H1 (cell line): ENCODE measurements around the gene DCBLD1. TPM values are rescaled to one million over a fixed set of nuclear protein-coding genes. Genes with fewer than 3 reads are reported as not detected.

Experiments used
- CTCF ChIA-PET: fragments of 300-600 bp; sonication (Branson Sonifier 250); formaldehyde crosslinking; loops from one replicate; lab custom pipeline; 2021; ENCODE audit not compliant: partially characterized antibody; lab: Charles Lee
- POLR2A ChIA-PET: fragments of 300-600 bp; sonication (Branson Sonifier 250); formaldehyde crosslinking; loops from one replicate; lab custom pipeline; 2021; ENCODE audit warnings: inconsistent platforms; ENCODE audit not compliant: partially characterized antibody; lab: Charles Lee
- DNase-seq, 2 experiments: peaks; one replicate each; pipeline versions ENCODE4 v3.0.0 to v3.0.0-alpha.2; 2010 to 2022; ENCODE audit warnings: low spot score in 2 of 2, low read depth in 1 of 2, mixed read lengths in 1 of 2
- FAIRE-seq: peaks from 2 replicates; lab custom pipeline; 2011; peaks lifted over from hg19 to GRCh38; lab: Jason Lieb, UNC
- H2AFZ ChIP-seq: 2 replicates; pipeline ENCODE4 v1.8.1; 2012; ENCODE audit warnings: low read length, inconsistent platforms
- H2AK5ac ChIP-seq: 2 replicates; pipeline ENCODE4 v1.6.1; 2013; ENCODE audit warnings: low read depth, low read length
- H2BK120ac ChIP-seq: replicated peaks from 2 replicates; pipeline ENCODE3; 2013; ENCODE audit warnings: low read depth, low read length, inconsistent platforms
- H2BK12ac ChIP-seq: 2 replicates; pipeline ENCODE4 v1.6.1; 2013; ENCODE audit warnings: low read depth, low read length
- H2BK15ac ChIP-seq: 2 replicates; pipeline ENCODE4 v1.6.1; 2013; ENCODE audit warnings: low read length
- H2BK20ac ChIP-seq: 2 replicates; pipeline ENCODE4 v1.6.1; 2013; ENCODE audit warnings: low read length
- H2BK5ac ChIP-seq: 2 replicates; pipeline ENCODE4 v1.6.1; 2013; ENCODE audit warnings: low read depth, low read length
- H3K14ac ChIP-seq: 2 replicates; pipeline ENCODE4 v1.6.1; 2013; ENCODE audit warnings: inconsistent platforms; ENCODE audit not compliant: insufficient read length
- H3K18ac ChIP-seq: 2 replicates; pipeline ENCODE4 v1.6.1; 2013; ENCODE audit warnings: low read length; ENCODE audit errors: extremely low read depth
- H3K23ac ChIP-seq: 2 replicates; pipeline ENCODE4 v1.6.1; 2013; ENCODE audit warnings: inconsistent platforms; ENCODE audit not compliant: insufficient read length
- H3K23me2 ChIP-seq: 2 replicates; pipeline ENCODE4 v1.6.1; 2013; ENCODE audit warnings: low read depth, low read length
- H3K27ac ChIP-seq: 2 replicates; pipeline ENCODE4 v1.6.1; 2011; ENCODE audit warnings: low read depth, low read length, inconsistent platforms
- H3K27me3 ChIP-seq, 4 experiments: replicated peaks in 1 of 4; 1 replicate in 1 of 4; 2 replicates in 3 of 4; pipeline versions ENCODE4 v1.6.1 to v1.8.1; 2011 to 2013; ENCODE audit warnings: low read length in 3 of 4, mild to moderate bottlenecking in 3 of 4, inconsistent platforms in 2 of 4, mixed read lengths in 2 of 4, moderate library complexity in 1 of 4; ENCODE audit not compliant: control insufficient read depth in 3 of 4, insufficient read depth in 3 of 4; ENCODE audit errors: extremely low read depth in 1 of 4
- H3K36me3 ChIP-seq, 4 experiments: 2 replicates each; pipeline versions ENCODE4 v1.6.1 to v1.8.1; 2011 to 2013; ENCODE audit warnings: mild to moderate bottlenecking in 4 of 4, low read length in 3 of 4, moderate library complexity in 2 of 4, control low read depth in 1 of 4, inconsistent platforms in 1 of 4; ENCODE audit not compliant: insufficient read depth in 4 of 4, control insufficient read depth in 2 of 4
- H3K4ac ChIP-seq: replicated peaks from 2 replicates; pipeline ENCODE3; 2013; ENCODE audit warnings: low read length, low read depth, mixed read lengths, inconsistent platforms; ENCODE audit not compliant: insufficient read length
- H3K4me1 ChIP-seq, 4 experiments: replicated peaks in 1 of 4; 1 replicate in 1 of 4; 2 replicates in 3 of 4; pipeline versions ENCODE4 v1.6.1 to v1.8.1; 2011 to 2013; ENCODE audit warnings: low read length in 3 of 4, inconsistent platforms in 2 of 4, mixed read lengths in 1 of 4; ENCODE audit not compliant: insufficient read depth in 4 of 4, control insufficient read depth in 3 of 4
- H3K4me2 ChIP-seq, 2 experiments: 2 replicates each; pipeline versions ENCODE4 v1.6.1 to v1.8.1; 2011 to 2013; ENCODE audit warnings: low read depth in 2 of 2, low read length in 2 of 2, control low read depth in 1 of 2, inconsistent platforms in 1 of 2, mild to moderate bottlenecking in 1 of 2; ENCODE audit not compliant: insufficient read depth in 1 of 2
- H3K4me3 ChIP-seq, 4 experiments: fragments of 200-600, 300-600 bp in 1 of 4; sonication (generic), shearing (Covaris generic), sonication (Bioruptor Twin) in 1 of 4; 2 replicates each; pipeline versions ENCODE4 v1.5.1 to v1.8.1; 2011 to 2016; ENCODE audit warnings: low read length in 4 of 4, low read depth in 3 of 4, control low read depth in 2 of 4, inconsistent platforms in 2 of 4, mild to moderate bottlenecking in 2 of 4, mixed read lengths in 1 of 4, moderate library complexity in 1 of 4; ENCODE audit not compliant: insufficient read depth in 2 of 4; ENCODE audit errors: extremely low read depth in 1 of 4
- H3K56ac ChIP-seq: replicated peaks from 2 replicates; pipeline ENCODE3; 2013; ENCODE audit warnings: low read depth, mild to moderate bottlenecking, mixed read lengths, low read length, inconsistent platforms; ENCODE audit not compliant: insufficient read length
- H3K79me1 ChIP-seq: 2 replicates; pipeline ENCODE4 v1.6.1; 2013; ENCODE audit warnings: low read depth, low read length, control low read depth
- H3K79me2 ChIP-seq, 2 experiments: 2 replicates each; pipeline versions ENCODE4 v1.6.1 to v1.8.1; 2012 to 2013; ENCODE audit warnings: low read length in 2 of 2, mild to moderate bottlenecking in 2 of 2, inconsistent platforms in 1 of 2; ENCODE audit not compliant: insufficient read depth in 2 of 2, control insufficient read depth in 1 of 2
- H3K9ac ChIP-seq, 4 experiments: replicated peaks in 1 of 4; 1 replicate in 1 of 4; 2 replicates in 3 of 4; pipeline versions ENCODE4 v1.6.1 to v1.8.1; 2011 to 2013; ENCODE audit warnings: low read depth in 3 of 4, low read length in 3 of 4, control low read depth in 2 of 4, mild to moderate bottlenecking in 2 of 4, moderate library complexity in 2 of 4, inconsistent platforms in 1 of 4; ENCODE audit errors: extremely low read depth in 1 of 4
- H3K9me3 ChIP-seq, 2 experiments: 2 replicates each; pipeline versions ENCODE4 v1.6.1 to v1.8.1; 2012 to 2013; ENCODE audit warnings: mild to moderate bottlenecking in 2 of 2, moderate library complexity in 2 of 2, control low read depth in 1 of 2, inconsistent platforms in 1 of 2, low read depth in 1 of 2, low read length in 1 of 2, mixed read lengths in 1 of 2; ENCODE audit not compliant: insufficient read depth in 2 of 2
- H4K20me1 ChIP-seq, 2 experiments: replicated peaks in 1 of 2; 2 replicates each; pipeline versions ENCODE3 to v1.8.1; 2011 to 2013; ENCODE audit warnings: inconsistent platforms in 2 of 2, low read length in 2 of 2, mild to moderate bottlenecking in 1 of 2; ENCODE audit not compliant: insufficient read depth in 2 of 2, control insufficient read depth in 1 of 2
- H4K5ac ChIP-seq: 2 replicates; pipeline ENCODE4 v1.6.1; 2013; ENCODE audit warnings: low read length, low read depth, mixed read lengths, inconsistent platforms; ENCODE audit not compliant: insufficient read length
- H4K8ac ChIP-seq: 2 replicates; pipeline ENCODE4 v1.8.0; 2013; ENCODE audit warnings: mild to moderate bottlenecking, moderate library complexity, low read length, inconsistent platforms; ENCODE audit not compliant: insufficient read depth; ENCODE audit errors: extremely low read depth
- H4K91ac ChIP-seq: replicated peaks from 2 replicates; pipeline ENCODE3; 2013; ENCODE audit warnings: low read length, mixed read lengths, inconsistent platforms; ENCODE audit not compliant: insufficient read length
- BRCA1 ChIP-seq: IDR thresholded peaks from 2 replicates; pipeline ENCODE4 v1.6.1; 2012; ENCODE audit warnings: low read depth, low read length, improper control_type of control experiment
- CBX5 ChIP-seq: fragments of 300-800, 300-1000 bp; sonication (generic); IDR thresholded peaks from 2 replicates; pipeline ENCODE4 v1.7.1; 2016; ENCODE audit warnings: antibody characterized with exemption, low read length, low read depth
- CEBPB ChIP-seq: IDR thresholded peaks from 2 replicates; pipeline ENCODE4 v1.6.1; 2012; ENCODE audit warnings: low read depth, low read length
- CHD1 ChIP-seq: IDR thresholded peaks from 2 replicates; pipeline ENCODE4 v1.6.1; 2012; ENCODE audit warnings: low read depth, low read length, improper control_type of control experiment
- CREB1 ChIP-seq: IDR thresholded peaks from 2 replicates; pipeline ENCODE4 v1.6.1; 2012; ENCODE audit warnings: inconsistent platforms
- EZH2 ChIP-seq: fragments of 200-600 bp; sonication (generic); IDR thresholded peaks from 2 replicates; pipeline ENCODE4 v1.7.1; 2012; ENCODE audit warnings: low read depth, mild to moderate bottlenecking, moderate library complexity, low read length, inconsistent platforms; ENCODE audit not compliant: severe bottlenecking
- HDAC2 ChIP-seq, 2 experiments: fragments of 300-600 bp in 1 of 2; sonication (generic) in 1 of 2; IDR thresholded peaks; 2 replicates each; pipeline ENCODE4 v1.6.1; 2011 to 2012; ENCODE audit warnings: low read depth in 2 of 2, low read length in 2 of 2, mild to moderate bottlenecking in 2 of 2, moderate library complexity in 2 of 2, borderline replicate concordance in 1 of 2, inconsistent platforms in 1 of 2
- JUN ChIP-seq: IDR thresholded peaks from 2 replicates; pipeline ENCODE4 v1.6.1; 2011; ENCODE audit warnings: low read depth, mild to moderate bottlenecking, improper control_type of control experiment, low read length
- KDM5A ChIP-seq: fragments of 200-600 bp; IDR thresholded peaks from 2 replicates; pipeline ENCODE4 v1.7.1; 2012; ENCODE audit warnings: mild to moderate bottlenecking, low read length, inconsistent platforms, mixed read lengths
- SUZ12 ChIP-seq: fragments of 200-600 bp; sonication (generic); IDR thresholded peaks from 2 replicates; pipeline ENCODE4 v1.6.1; 2012; ENCODE audit warnings: mild to moderate bottlenecking, inconsistent platforms, low read length, moderate library complexity, mixed read lengths
- WGBS, 2 experiments: shearing (Covaris generic) in 1 of 2; methylation state at CpG; one replicate each; pipeline versions ENCODE4 v1.1.6 to v1.1.7; 2013 to 2015; ENCODE audit warnings: low lambda C conversion rate in 2 of 2, mixed read lengths in 2 of 2, inconsistent platforms in 1 of 2, low coverage in 1 of 2, missing lambda C conversion rate in 1 of 2; ENCODE audit not compliant: insufficient replicate concordance in 2 of 2, insufficient coverage in 1 of 2, insufficient read length in 1 of 2; ENCODE audit errors: extremely low coverage in 1 of 2, missing lambda C conversion rate in 1 of 2; 5-methylcytosine and 5-hydroxymethylcytosine counted together
- polyA plus RNA-seq, 7 experiments: library from polyadenylated mRNA; depleted of rRNA in 3 of 7; stranded (reverse) in 5 of 7; unstranded in 2 of 7; fragments of >200 nt in 5 of 7; fragments of 200-250 nt in 2 of 7; gene quantifications; 1 replicate in 5 of 7; 2 replicates in 1 of 7; 4 replicates in 1 of 7; pipeline versions ENCODE4 v1.2.1 to v1.2.3, GENCODE V29; 2011 to 2013; ENCODE audit warnings: missing spikeins in 2 of 7, mixed read lengths in 2 of 7
- total RNA-seq: library from RNA; stranded (reverse); fragmentation: NEBNext Ultra II Directional; extraction: Animal tissue kit (Norgen Biotek cat#: 25700); gene quantifications from 2 replicates; pipeline ENCODE4 v1.2.1, GENCODE V29; 2021
- TF ChIP-seq, protein P1 (sequence below): IDR thresholded peaks from 2 replicates; pipeline ENCODE4 v1.6.1; 2012; ENCODE audit warnings: inconsistent platforms
- TF ChIP-seq, protein P2 (sequence below): IDR thresholded peaks from 2 replicates; pipeline ENCODE4 v1.6.1; 2012; ENCODE audit warnings: low read length, inconsistent platforms

The DCBLD1 gene
- total and polyA plus RNA-seq, 2 of the 8 experiments (the other 6 are each of a cell fraction or from before 2014, with no cell fraction given) = 3.9 to 11.2 TPM

DNA sequence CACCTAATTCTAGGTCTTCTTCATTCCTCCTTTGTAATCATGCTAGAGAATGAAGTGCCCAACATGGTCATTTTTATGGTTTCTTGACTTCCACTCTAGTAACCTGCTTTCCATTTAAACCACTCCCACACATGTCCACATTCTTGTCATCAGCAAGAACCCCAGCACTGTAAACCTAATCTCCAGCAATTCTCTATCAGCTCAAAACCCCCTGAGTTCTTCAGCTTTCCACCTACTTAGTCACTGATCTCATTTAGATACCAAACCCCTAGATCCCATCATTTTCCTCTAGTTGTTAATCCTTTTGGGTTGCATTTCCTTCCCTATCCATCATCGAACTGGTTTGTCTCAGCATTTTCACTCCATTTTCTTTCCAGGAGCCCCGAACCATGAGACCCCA, 70.1 kb downstream of the DCBLD1 start:
- H3K14ac ChIP-seq = no peak overlapping the region
- no peak overlapping the region for H2AFZ ChIP-seq
- no peak overlapping the region for H3K4me2 ChIP-seq
- no peaks in the 10 kb centered on the region for H3K27me3 ChIP-seq
- ChIA-PET POLR2A (no interaction called here), CTCF (interaction anchor here (1.0 to 6.4 kb wide), 6 partner anchors 17 to 207 kb away, joined by 3 to 58 read pairs (median 7); partner anchors contain the start of gene DCBLD1)
- H2BK5ac ChIP-seq = no peak overlapping the region
- H3K9ac ChIP-seq = no peak overlapping the region
- no peaks in the 10 kb centered on the region for H3K79me1 ChIP-seq
- no peak overlapping the region for H3K4ac ChIP-seq
- H3K4me1 ChIP-seq = peaks cover 0 to 6% (median 3%) of the 10 kb centered on the region in 4 experiments; a peak in 5 of 7 replicates
- no peak overlapping the region for H2BK15ac ChIP-seq
- no peak overlapping the region for H3K4me3 ChIP-seq
- no peak overlapping the region for H2BK20ac ChIP-seq
- H2BK120ac ChIP-seq = no peak overlapping the region
- 87% methylated on average over 2 of the region's 2 CpGs; no CpG with 5 or more reads in 1 of the 2 experiments for WGBS, 2 experiments
- H3K79me2 ChIP-seq = no peaks in the 10 kb centered on the region
- no peaks in the 10 kb centered on the region for H3K23me2 ChIP-seq
- no peak overlapping the region for H2AK5ac ChIP-seq
- H4K91ac ChIP-seq = no peak overlapping the region
- FAIRE-seq = no peak
- no peak overlapping the region for H4K8ac ChIP-seq
- no peaks in the 10 kb centered on the region for H3K36me3 ChIP-seq
- H4K20me1 ChIP-seq = peaks cover 0 to 2% of the 10 kb centered on the region in 2 experiments
- no peak overlapping the region for H2BK12ac ChIP-seq
- H3K23ac ChIP-seq = no peak overlapping the region
- no peak overlapping the region for H3K27ac ChIP-seq
- H4K5ac ChIP-seq = no peak overlapping the region
- no peak overlapping the region for H3K56ac ChIP-seq
- DNase-seq = no peak
- no peak overlapping the region for H3K18ac ChIP-seq
- H3K9me3 ChIP-seq = no peaks in the 10 kb centered on the region
- no peak for TF ChIP-seq CREB1
- TF ChIP-seq, protein P1, sequence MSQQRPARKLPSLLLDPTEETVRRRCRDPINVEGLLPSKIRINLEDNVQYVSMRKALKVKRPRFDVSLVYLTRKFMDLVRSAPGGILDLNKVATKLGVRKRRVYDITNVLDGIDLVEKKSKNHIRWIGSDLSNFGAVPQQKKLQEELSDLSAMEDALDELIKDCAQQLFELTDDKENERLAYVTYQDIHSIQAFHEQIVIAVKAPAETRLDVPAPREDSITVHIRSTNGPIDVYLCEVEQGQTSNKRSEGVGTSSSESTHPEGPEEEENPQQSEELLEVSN = no peak
- no peak for TF ChIP-seq KDM5A
- no peak for TF ChIP-seq CBX5
- TF ChIP-seq HDAC2 (IDR thresholded peaks at IDR 0.05; ENCODE audit: borderline replicate concordance in 1 of 2, low read depth in 2 of 2, low read length in 2 of 2) = no peak
- no peak for TF ChIP-seq SUZ12
- TF ChIP-seq EZH2 = no peak
- TF ChIP-seq BRCA1 = no peak
- no peak for TF ChIP-seq CHD1
- TF ChIP-seq CEBPB = no peak
- no peak for TF ChIP-seq JUN
- TF ChIP-seq, protein P2, sequence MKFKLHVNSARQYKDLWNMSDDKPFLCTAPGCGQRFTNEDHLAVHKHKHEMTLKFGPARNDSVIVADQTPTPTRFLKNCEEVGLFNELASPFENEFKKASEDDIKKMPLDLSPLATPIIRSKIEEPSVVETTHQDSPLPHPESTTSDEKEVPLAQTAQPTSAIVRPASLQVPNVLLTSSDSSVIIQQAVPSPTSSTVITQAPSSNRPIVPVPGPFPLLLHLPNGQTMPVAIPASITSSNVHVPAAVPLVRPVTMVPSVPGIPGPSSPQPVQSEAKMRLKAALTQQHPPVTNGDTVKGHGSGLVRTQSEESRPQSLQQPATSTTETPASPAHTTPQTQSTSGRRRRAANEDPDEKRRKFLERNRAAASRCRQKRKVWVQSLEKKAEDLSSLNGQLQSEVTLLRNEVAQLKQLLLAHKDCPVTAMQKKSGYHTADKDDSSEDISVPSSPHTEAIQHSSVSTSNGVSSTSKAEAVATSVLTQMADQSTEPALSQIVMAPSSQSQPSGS = no peak
